MM.1S (cell line): ENCODE measurements around the gene SLC2A5.

Experiments used
- CTCF ChIP-seq: fragments of 300-600 bp; sonication (generic); IDR thresholded peaks from 2 replicates; pipeline ENCODE4 v1.5.1; 2016; ENCODE audit warnings: antibody characterized with exemption, low read length, mixed read lengths
- EZH2 ChIP-seq: fragments of 300-600 bp; sonication (generic); optimal IDR thresholded peaks from 2 replicates; pipeline ENCODE3; 2017; ENCODE audit warnings: low read depth, mild to moderate bottlenecking, antibody characterized with exemption, low read length, mixed read lengths
- EZH2phosphoT487 ChIP-seq: fragments of 300-600 bp; sonication (generic); IDR thresholded peaks from 2 replicates; pipeline ENCODE4 v1.6.1; 2018; ENCODE audit warnings: antibody characterized with exemption, low read length

GRCh38 chr1:9038881-9039760, 30.3 kb downstream of the SLC2A5 start:
- TF ChIP-seq CTCF = no peak
- no peak for TF ChIP-seq EZH2
- TF ChIP-seq EZH2phosphoT487 = no peak
